ENCODE results near the gene ZDHHC8.

The ZDHHC8 gene

DNA sequence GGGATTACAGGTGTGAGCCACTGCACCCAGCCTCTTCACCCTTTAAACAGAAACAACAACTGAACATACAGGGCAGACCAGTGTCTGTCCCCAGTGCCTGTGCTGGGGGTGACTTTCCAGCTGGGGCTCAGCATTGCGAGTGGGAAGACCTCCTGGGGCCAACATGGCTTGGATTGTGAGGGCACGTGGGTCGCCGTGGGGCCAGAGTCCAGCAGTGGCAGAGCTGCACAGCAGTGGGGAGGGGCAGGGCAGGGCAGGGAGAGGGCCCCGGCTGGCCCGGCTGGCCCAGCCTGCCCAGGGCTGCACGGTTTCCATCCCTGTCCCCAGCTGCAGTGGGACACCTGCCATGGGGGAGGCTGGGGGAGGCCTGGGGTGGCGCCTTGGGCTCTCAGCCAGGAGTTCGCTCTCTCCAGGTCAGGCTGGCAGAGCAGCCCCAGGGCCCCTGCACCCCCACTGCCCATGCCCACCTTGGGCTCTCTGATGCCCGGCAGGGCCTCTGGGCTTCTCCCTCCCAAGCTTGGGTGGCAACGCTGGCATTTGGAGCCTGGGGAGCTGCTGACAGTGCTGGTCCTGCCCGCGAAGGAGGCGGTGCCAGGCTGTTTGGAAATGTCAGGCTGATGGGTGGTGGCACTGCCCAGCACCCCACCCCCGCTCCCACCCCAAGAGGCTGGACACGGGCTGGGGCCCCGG, 49.7 kb downstream of the ZDHHC8 start:
- no peak for DNase-seq

- DNase-seq: no peak
Measured at GRCh38 chr22:20181884-20182236, 50.3 kb downstream of the ZDHHC8 start.

DNA sequence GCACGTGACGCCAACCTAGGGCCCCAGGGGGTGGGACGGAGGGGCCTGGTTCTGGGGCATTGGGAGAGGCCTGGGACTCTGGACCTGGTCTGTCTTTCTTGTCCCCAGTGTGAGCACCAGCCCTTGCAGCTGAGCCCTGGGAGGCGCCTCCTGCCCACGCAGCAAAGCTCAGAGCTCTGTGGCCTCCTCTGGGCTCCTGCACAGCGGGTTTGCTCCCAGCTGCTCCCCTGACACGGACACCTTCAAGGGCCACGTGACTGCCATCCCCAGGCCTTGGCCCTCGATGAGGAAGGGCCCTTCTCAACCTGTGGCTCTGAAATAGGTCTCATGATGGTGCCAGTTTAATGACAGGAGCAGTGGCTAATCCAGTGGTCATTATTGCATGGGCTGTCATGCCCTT, 50.8 kb downstream of the ZDHHC8 start:
- no peak for DNase-seq

DNA sequence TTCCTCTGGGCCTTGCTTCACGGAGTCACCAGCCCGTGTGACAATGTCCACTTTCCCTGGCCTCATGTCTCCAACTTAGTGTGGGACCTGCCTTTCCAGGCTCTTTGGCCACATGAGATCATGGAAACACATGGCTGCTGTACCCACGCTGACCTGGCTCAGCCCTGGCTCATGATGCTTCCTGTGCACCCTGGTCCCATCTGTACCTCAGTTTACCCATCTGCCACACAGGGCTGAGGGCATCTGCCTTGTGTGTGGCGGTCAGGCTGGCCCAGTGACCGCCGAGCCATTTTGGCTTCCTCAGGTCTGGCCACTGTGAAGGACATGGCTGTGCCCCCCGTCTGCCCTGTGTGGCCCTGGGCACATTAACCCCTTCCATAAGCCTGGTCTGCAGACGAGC, 51.5 kb downstream of the ZDHHC8 start:
- no peak for DNase-seq

GRCh38 chr22:20183823-20184222, 52.2 kb downstream of the ZDHHC8 start:
- no peak for DNase-seq

DNA sequence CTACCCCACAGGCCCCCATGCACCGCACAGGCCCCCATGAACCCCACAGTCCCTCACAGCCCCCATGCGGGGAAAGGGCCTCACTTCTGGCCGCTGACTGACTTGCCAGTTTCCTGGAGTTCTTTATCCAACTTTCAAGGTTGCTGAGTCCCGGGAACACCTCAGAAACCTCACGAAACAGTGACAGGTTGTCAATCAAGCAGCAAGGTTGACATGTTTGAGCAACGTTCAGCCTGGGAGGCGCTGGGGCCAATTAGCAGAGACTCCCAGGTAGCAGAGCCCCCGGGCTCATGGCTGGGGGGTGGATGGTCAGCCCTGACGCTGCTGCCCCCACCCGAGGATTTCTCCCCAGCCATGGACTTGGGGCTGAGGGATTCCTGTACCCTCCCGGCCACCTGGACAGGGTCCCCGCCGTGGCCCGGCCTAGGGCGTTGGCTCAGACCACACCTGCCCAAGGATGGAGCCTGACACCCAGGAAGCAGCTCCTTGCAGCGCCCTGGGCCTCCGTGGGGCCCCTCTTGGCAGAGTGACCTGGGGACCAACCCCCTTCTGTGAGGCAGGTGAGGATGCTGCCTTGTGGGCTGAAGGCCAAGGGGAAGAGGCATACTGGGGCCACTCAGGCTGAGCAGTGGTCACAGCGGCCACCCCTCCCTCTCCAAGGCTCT, 53.0 kb downstream of the ZDHHC8 start:
- no peak for DNase-seq

DNA sequence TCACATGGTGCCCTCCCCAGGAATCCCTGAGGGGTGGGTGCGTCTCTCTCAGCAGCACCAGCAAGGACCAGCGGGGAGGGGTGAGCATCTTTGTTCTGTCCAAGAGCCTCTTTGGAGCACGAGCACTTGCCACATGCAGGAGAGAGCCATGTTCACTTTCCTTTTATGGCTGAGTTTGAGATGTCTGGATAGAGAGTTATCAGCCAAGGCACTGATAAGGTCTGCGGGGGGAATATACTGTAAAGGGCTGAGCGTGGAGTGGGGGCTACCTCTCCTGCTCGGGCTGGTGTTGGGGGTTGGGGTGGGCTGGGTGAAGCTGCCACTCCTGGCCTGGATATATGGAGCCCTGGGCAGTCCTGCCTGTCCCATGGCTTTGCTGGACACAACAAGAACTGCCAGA, 54.1 kb downstream of the ZDHHC8 start:
- no peak for DNase-seq

- no peak for DNase-seq
Measured at GRCh38 chr22:20186183-20186870, 54.7 kb downstream of the ZDHHC8 start.

DNA sequence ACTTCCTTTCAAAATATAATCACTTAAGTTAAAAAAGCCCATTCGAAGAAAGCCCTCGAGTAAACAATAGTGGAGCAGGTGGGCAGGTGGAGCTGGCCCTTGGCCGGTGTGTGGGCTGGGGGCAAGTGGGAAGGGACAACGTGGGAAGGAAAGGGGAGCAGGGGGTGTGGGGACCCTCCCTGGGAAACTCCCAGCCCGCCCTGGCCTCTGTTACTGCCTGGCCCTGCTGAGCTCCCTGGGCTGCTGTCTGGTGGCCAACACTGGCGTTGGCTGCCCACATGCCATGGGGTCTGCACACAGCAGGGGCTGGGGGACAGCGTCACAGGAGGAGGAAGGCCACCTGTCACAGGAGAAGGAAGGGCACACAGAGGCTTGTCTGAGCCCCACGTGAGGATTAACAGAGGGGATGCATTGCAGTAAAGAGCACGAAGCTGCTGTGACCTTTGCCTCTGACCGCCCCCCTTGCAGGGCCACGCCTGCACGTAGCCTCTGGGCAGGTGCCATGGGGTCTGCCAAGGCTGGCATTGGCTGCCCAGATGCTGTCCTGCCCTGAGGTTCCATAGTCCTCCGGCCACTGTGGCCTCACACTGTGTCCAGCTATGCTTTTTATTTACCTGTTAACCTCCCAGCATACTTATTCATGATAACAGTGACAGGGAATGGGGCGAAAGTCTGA, 55.4 kb downstream of the ZDHHC8 start:
- no peak for DNase-seq

DNA sequence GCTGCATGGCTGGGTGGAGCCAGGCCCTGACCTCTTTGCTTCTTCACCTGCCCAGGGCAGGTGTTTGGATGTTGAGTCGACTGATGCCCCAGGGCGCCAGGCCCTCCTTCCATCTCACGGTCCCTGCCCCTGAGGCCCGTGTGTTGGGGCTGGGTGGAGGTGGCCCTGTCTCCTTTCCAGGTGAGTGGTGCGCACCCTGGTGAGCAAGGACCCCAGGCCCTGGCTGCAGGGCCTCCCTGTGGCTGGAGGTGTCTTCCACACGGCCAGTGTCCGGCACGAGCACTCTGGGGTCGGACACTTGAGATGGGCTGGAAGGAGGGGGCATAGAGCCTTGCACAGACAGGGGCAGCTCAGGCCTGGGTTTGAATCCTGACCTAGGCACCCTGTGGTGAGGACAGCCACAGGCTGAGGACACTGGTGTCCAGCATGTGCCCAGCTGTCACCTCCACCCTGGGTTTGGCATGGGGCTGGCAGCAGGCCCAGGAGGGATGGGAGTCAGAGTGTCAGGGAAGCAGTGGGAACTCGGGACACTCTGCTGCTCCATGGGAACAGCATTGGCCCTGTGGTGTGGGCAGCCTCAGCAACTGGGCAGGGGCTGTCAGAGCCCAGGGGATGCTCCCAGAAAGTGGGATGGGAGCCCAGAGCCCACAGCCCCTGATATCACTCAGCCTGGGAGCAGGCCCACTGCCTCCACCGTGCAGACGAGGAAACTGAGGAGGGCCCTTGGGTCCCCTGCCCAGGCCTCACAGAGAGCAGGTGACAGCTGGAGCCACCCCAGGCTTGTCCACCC, 56.4 kb downstream of the ZDHHC8 start:
- DNase-seq: no peak

- DNase-seq: no peak
Measured at GRCh38 chr22:20188567-20188877, 56.9 kb downstream of the ZDHHC8 start.

GRCh38 chr22:20191000-20191515, 59.5 kb downstream of the ZDHHC8 start:
- no peak for DNase-seq

DNA sequence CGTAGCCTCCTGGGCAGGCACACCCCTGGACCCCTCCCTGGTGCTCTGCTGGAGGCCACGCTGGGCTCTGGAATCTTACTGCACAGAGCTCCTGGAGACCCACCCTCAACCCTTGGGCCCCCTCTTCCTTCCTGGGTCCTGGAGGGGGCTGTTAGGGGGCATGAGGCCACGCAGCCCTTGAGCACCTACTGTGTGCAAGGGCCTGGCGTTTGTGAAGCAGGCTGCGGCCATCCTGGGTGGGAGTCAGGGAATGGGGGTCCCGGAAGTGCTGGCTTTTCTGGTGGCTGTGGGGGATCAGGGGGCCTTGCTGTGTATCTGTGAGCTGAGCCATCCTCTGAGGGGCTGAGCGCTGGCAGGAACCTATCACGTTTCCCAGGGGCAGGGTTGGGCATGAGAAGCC, 60.2 kb downstream of the ZDHHC8 start:
- no peak for DNase-seq

DNA sequence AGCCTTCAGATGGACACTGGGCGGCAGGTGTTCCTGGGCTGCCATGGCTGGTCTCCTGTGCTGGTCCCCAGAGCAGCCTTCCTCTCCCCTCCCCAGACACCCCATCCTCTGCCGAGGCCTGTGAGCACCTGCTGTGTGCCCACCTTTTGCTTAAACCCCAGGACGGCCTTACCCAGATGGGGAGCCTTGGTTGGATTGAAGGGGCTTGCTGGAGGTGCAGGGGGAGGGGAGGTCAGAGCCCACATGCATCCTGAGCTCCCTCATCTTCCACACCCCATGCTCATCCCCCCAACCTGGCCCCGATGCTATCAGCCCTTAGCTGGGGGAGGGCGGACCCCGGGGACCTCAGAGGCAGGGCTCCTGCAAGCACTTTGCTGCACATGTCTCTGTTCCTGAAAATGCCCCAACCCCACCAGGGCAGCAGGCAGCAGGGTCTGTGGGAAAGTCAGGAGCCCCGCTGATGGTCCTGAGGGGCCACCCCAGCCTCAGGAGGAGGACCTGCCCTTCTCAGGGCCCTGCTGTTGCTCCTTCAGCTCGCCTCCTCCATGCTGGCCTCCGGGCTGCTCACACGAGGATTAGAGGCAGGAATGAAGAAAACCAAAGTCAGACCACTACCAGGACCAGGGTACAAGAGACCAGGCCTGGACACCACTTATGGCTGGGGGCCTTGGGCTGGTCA, 60.8 kb downstream of the ZDHHC8 start:
- DNase-seq: no peak

GRCh38 chr22:20192972-20193760, 61.6 kb downstream of the ZDHHC8 start:
- no peak for DNase-seq

- no peak for DNase-seq
Measured at GRCh38 chr22:20193761-20194494, 62.3 kb downstream of the ZDHHC8 start.

- no peak for DNase-seq
Measured at GRCh38 chr22:20194681-20195593, 63.3 kb downstream of the ZDHHC8 start.

DNA sequence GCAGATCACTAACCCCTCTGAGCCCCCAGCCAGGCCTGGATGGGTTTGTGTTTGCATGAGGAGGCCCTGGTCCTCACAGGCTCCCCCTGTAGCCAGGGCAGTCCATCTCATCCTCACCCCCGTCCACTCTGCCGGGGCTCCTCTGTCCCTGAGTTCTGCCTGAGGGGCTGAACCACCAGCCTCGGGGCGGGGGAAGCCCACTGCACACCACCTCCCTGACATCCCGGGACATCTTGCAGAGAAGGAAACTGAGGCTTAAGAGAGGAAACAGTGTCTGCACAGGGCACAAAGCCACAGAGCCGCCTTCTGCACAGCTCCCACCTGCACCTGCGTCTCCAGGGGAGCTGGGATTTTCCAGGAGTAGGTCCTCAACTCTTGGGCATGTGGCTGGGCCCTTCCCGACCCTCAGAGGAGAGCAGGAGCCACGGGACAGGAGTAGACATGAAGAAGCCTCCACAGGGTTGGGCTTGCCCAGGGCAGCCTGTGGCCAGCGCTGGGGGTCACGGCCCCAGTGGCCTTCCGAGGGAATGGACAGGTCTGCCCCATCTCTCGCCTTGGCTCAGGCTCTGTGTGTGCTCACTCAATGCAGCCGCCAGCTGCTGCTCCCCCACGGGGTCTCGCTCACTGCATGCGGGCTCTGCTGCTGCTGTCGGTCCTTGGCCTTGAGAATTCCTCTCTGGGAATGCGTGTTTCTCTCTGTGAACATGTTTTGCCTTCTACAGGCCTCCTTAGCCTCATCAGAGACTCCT, 64.7 kb downstream of the ZDHHC8 start:
- no peak for DNase-seq
